Placental epithelial cell (primary cell): ENCODE data around the gene SLC19A3. TPM values are rescaled to one million over a fixed set of nuclear protein-coding genes. Genes with fewer than 3 reads are reported as not detected.

Source experiments
- small RNA-seq: library from RNA; depleted of rRNA; stranded (forward); fragments of <200 nt; gene quantifications from one replicate; pipeline ENCODE3, GENCODE V24; 2012
- total RNA-seq: library from RNA; depleted of rRNA; stranded (reverse); fragments of >200 nt; gene quantifications from 2 replicates; pipeline ENCODE4 v1.2.3, GENCODE V29; 2012

Gene SLC19A3
- 1.2 and 2.9 TPM in 2 replicates for total RNA-seq

DNA sequence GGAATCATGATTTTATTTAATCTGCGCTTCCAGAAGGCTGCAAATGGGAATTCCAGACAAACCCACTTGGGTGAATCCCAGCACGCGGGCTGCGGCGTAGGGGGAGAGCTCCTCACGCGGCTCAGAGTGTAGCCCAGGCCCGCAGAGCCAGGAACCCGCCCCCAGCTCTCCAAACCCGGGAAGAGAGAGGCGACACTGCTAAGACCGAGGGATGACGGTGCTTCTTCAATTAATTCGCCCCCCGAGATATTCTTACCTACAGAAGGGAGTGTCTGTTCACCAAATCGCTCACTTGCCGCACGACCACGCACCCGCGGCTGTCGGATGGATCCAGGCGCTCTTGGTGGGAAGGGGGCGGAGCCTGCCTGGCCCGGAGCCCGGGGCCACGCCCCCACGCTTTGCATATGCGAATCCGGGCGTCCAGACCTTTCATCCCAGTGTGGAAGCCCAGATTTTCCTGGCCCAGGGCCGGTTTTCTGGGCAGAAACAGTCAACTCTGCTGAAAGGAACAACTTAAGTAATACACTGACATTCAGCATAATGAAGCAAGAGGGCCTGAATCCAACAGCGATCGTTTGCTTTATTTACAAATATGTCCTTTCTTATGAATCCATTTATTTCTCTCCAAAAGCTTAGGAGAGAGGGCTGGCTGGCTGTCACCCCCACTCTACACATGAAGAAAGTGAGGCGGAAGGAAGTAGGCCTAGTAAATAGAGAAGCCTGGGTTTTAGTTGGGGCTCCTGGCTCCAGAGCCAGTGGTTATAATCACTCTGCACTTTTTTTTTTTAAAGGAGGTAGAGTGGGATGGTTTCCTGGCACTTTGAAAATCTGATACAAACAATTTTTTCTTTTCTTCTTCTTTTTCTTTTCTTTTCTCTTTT, at the start of gene SLC19A3:
SLC19A3 (minus strand) TSS at position 342 of the 881 bp plus-strand sequence. CDS start 15,710 bp downstream, outside the sequence.

DNA sequence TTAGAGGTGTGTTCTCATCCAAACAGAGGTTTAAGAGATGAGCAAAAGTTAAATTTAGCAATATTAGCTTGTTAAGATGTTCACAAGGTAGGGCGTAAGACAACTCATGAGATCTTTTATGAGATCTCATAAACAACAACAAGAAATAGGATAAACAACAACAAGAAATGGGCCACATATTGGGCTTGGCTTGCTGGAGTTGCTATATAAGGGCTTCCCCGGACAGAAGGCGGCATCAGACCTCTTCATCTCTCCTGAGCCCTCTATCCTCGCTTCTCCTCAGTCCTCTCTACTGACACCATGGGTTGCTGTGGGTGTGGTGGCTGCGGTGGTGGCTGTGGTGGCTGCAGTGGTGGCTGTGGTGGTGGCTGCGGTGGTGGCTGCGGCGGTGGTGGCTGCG, 27.8 kb upstream of the SLC19A3 start, which contains the start of gene SCYGR8:
SCYGR8 (plus strand) TSS at position 301 of the 400 bp plus-strand sequence; CDS start at position 301, 0 bp downstream.

DNA sequence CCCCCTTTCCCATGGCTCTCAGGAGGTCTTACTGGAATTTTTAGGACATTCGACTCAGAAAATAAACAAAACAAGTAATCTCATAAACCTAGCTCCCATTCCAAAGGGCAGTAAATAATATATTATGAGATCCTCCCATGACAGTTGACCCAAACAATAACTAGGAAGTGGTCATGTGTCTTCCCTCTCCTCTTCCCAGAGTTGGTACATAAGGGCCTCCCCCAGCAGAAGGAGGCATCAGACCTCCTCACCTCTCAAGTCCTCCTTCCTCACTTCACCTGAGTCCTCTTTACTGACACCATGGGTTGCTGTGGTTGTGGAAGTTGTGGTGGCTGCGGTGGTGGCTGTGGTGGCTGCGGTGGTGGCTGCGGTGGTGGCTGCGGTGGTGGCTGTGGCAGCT, 10.2 kb upstream of the SLC19A3 start, which contains the start of gene SCYGR7:
SCYGR7 (plus strand) TSS at position 301 of the 400 bp plus-strand sequence; CDS start at position 301, 0 bp downstream.

DNA sequence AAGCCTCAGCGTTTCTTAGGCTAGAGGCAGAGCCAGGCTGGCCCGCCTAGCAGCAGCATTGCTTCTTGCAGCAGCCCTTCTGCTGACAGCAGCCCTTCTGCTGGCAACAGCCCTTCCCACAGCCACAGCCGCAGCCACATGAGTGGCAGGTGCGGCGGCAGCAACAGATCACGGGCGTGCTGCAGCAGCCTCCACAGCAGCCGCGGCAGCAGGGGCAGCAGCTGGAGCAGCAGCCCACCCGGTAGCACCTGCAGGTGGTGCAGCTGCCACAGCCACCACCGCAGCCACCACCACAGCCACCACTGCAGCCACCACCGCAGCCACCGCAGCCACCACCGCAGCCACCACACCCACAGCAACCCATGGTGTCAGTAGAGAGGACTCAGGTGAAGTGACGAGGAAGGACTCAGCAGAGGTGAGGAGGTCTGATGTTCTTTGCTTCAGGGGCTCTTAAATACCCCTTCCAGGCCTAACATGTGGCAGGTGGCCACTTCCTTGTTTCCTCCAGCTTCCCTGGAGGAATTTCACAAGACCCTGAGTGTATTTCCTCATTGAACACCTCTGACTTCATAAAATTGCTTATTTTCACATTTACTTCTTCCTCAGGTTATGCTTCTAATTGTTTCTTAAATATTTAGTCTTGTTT, 6.7 kb upstream of the SLC19A3 start, which contains the start of gene SCYGR6:
SCYGR6 (minus strand) TSS at position 364 of the 646 bp plus-strand sequence; CDS start at position 364, 0 bp downstream.

DNA sequence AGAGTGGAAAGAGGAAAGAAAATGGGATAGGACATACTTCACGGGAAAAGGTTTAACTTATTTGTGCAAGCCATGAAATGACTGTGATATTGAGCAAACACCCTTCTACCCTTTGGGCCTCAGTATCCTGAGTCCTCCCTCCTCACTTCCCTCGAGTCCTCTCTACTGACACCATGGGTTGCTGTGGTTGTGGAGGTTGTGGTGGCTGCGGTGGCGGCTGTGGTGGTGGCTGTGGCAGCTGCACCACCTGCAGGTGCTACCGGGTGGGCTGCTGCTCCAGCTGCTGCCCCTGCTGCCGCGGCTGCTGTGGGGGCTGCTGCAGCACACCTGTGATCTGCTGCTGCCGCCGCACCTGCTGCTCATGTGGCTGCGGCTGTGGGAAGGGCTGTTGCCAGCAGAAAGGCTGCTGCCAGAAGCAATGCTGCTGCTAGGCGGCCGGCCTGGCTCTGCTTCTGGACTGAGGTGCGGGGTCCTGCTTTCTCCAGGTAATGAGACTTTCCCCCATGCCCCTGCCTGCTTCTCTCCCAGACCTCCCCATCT, 51.1 kb downstream of the SLC19A3 start, which contains the start of gene SCYGR5:
SCYGR5 (plus strand) TSS at position 174 of the 540 bp plus-strand sequence; CDS start at position 174, 0 bp downstream.

Small RNAs within 50 kb of the gene (small RNA-seq; reads per million reads assigned to genes)
- not detected for gene RNA5SP121

Other genes starting within 250 kb of the SLC19A3 start
- gene AGFG1, start 245.9 kb downstream of the SLC19A3 start, total RNA-seq, result 25.1 and 94.8 TPM in 2 replicates
- gene SCYGR2, start 119.1 kb downstream of the SLC19A3 start, total RNA-seq, result not detected in 2 replicates
- not detected in 2 replicates for gene SCYGR3, start 103.2 kb downstream of the SLC19A3 start, total RNA-seq
- gene SCYGR4, start 100.5 kb downstream of the SLC19A3 start, total RNA-seq, result not detected in 2 replicates
- gene SCYGR5, start 51.2 kb downstream of the SLC19A3 start, total RNA-seq, result not detected in 2 replicates
- not detected in 2 replicates for gene SCYGR6, start 6.7 kb upstream of the SLC19A3 start, total RNA-seq
- not detected in 2 replicates for gene SCYGR7, start 10.3 kb upstream of the SLC19A3 start, total RNA-seq
- gene SCYGR8, start 27.9 kb upstream of the SLC19A3 start, total RNA-seq, result not detected in 2 replicates
- gene CCL20, start 95.8 kb upstream of the SLC19A3 start, total RNA-seq, result 2.4 and 2.9 TPM in 2 replicates
- 12.6 and 17.2 TPM in 2 replicates for gene DAW1, start 153.6 kb upstream of the SLC19A3 start, total RNA-seq